H7 (cell line): Measurements from ENCODE around the gene ITSN1. TPM values are rescaled to one million over a fixed set of nuclear protein-coding genes. Genes with fewer than 3 reads are reported as not detected.

ENCODE experiments used
- DNase-seq: peaks from one replicate; pipeline ENCODE4 v3.0.0; 2012
- H3K27me3 ChIP-seq: 2 replicates; pipeline ENCODE4 v1.6.0; 2011; ENCODE audit warnings: mild to moderate bottlenecking, low read length; ENCODE audit not compliant: control insufficient read depth, insufficient read depth
- H3K36me3 ChIP-seq: replicated peaks from 2 replicates; pipeline ENCODE4 v1.5.1; 2011; ENCODE audit warnings: low read length; ENCODE audit not compliant: control insufficient read depth, insufficient read depth
- H3K4me3 ChIP-seq: 2 replicates; pipeline ENCODE4 v1.5.1; 2011; ENCODE audit warnings: low read depth, mild to moderate bottlenecking, control low read depth, low read length, moderate library complexity; ENCODE audit not compliant: insufficient read depth
- total RNA-seq: library from RNA; depleted of rRNA; stranded (reverse); fragments of >200 nt; shearing (Covaris generic); gene quantifications from 2 replicates; pipeline ENCODE4 v1.2.3, GENCODE V29; 2014

The ITSN1 gene
- total RNA-seq, 1 experiment from 2014 or later, result 44.3 TPM

GRCh38 chr21:33841561-33841960 is 199.3 kb downstream of the ITSN1 start:
- H3K4me3 ChIP-seq, result no peak overlapping the region
- no peaks in the 10 kb centered on the region for H3K27me3 ChIP-seq
- H3K36me3 ChIP-seq, result peaks cover 2% of the 10 kb centered on the region
- DNase-seq, result no peak

GRCh38 chr21:33843216-33843615 is 200.9 kb downstream of the ITSN1 start:
- Histone ChIP-seq H3K4me3 (no peak overlapping the region), H3K36me3 (no peaks in the 10 kb centered on the region; the same call in 1 of the 2 replicates), H3K27me3 (no peaks in the 10 kb centered on the region)
- no peak for DNase-seq

GRCh38 chr21:33844104-33844889 is 202.0 kb downstream of the ITSN1 start:
- H3K4me3 ChIP-seq, result no peak overlapping the region
- no peaks in the 10 kb centered on the region for H3K27me3 ChIP-seq
- no peaks in the 10 kb centered on the region for H3K36me3 ChIP-seq
- DNase-seq, result no peak

GRCh38 chr21:33844890-33845205 is 202.5 kb downstream of the ITSN1 start:
- Histone ChIP-seq H3K4me3 (no peak overlapping the region), H3K27me3 (no peaks in the 10 kb centered on the region), H3K36me3 (no peaks in the 10 kb centered on the region)
- no peak for DNase-seq

DNA sequence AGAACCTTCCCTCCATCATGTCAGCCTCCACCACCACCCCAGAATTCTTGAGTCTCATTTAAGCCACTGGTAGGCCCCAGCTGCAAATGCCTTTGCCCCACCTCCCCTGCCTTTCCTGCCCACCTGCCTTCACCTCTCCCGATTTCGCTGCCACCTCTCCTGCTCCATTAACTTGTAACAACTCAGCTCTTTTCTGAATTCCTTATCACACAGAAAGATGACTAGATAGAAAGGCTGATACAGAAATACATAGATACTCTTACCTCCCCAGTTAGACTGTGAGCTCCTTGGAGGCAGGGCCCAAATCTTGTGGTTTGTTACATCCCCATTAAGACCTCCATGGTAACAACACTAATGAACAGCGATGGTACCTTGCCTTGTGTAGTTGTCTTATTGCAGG is 203.8 kb downstream of the ITSN1 start:
- DNase-seq, result no peak
- no peak overlapping the region for H3K4me3 ChIP-seq
- no peaks in the 10 kb centered on the region for H3K36me3 ChIP-seq
- H3K27me3 ChIP-seq, result no peaks in the 10 kb centered on the region

- Histone ChIP-seq H3K36me3 (no peaks in the 10 kb centered on the region), H3K27me3 (no peaks in the 10 kb centered on the region), H3K4me3 (no peak overlapping the region)
- no peak for DNase-seq
Measured at GRCh38 chr21:33847588-33848248, 205.4 kb downstream of the ITSN1 start.

DNA sequence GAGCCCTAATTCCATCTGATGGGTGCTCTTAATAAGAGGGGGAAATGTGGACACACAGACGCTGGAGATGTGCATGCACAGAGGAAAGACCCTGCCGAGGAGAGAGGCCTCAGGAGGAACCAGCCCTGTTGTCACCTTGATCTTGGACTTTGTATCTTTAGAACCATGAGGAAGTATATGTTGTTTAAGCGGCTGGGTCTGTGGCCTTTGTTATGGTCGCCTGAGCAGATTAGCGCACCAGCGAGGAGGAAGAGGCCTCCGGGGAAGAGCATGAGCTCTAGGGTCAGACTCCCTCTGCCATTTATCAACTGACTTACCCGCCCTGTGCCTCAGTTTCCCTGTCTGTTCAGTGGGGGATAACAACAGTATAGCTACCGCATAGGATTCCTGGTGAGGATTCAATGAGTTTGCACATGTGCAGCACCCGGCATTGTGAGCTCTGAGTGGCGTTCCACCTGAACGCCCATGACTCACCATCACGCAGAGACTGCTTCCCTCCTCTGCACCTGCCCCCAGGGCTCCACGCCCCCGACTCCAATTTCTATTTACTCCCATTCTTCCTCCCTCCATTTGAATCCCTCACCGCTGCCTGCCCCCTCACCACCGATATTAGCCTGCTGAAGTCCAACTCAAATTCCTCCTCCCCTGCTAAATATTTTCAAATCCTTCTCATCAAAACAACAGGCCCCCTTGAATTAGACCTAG is 206.1 kb downstream of the ITSN1 start:
- H3K4me3 ChIP-seq, result no peak overlapping the region
- no peak for DNase-seq

GRCh38 chr21:33849834-33850233 is 207.5 kb downstream of the ITSN1 start:
- no peaks in the 10 kb centered on the region for H3K36me3 ChIP-seq
- DNase-seq, result no peak
- no peak overlapping the region for H3K4me3 ChIP-seq
- H3K27me3 ChIP-seq, result no peaks in the 10 kb centered on the region

More for the DNA sequence above, 206.1 kb downstream of the ITSN1 start:
- Histone ChIP-seq H3K36me3 (no peaks in the 10 kb centered on the region), H3K27me3 (no peaks in the 10 kb centered on the region)

- no peak for DNase-seq
- no peaks in the 10 kb centered on the region for H3K27me3 ChIP-seq
Measured at GRCh38 chr21:33850401-33850800, 208.1 kb downstream of the ITSN1 start.

DNA sequence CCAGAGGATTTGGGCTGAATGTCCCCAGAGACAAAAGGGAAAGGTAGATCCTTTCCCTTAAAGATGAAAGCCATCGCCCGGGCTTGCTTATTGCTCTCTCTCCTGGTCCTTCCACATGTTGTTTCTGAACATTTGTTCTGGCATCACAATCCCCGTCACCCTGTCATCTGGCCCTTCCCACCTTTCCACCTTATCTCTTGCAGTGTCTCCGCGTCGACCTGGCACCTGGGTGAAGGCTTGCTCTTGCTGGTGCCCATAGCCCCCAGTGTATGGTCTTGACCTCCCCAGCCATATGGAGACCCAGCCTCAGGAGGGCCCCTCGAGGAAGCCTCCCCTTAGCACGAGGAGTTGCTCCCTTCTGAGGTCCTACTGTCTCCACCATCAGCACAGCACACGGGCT is 208.7 kb downstream of the ITSN1 start:
- Histone ChIP-seq H3K4me3 (no peak overlapping the region), H3K27me3 (no peaks in the 10 kb centered on the region), H3K36me3 (no peaks in the 10 kb centered on the region)
- DNase-seq, result no peak

More at GRCh38 chr21:33850401-33850800, 208.1 kb downstream of the ITSN1 start:
- Histone ChIP-seq H3K36me3 (no peaks in the 10 kb centered on the region), H3K4me3 (no peak overlapping the region)

DNA sequence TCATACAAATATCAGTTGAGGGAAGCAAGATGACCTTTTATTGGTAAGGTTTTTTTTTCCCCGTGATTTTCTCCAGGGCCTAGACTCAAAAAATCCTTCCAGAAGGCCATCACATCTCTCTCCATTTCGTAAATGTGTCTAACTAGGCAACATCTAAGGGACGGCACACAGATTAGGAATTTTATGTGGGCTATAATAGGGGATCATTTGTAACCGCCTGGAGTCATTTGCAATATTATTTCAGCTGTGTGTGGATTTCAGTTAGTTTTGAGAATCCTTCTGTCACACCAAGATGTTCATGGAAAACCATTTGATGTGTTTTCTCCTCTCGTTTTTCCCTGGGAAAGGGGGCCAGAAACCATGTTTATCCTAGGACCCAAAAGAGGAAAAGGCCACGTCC is 210.2 kb downstream of the ITSN1 start:
- H3K27me3 ChIP-seq, result no peaks in the 10 kb centered on the region
- no peak for DNase-seq
- H3K36me3 ChIP-seq, result no peaks in the 10 kb centered on the region
- no peak overlapping the region for H3K4me3 ChIP-seq

GRCh38 chr21:33854604-33855003 is 212.3 kb downstream of the ITSN1 start:
- no peaks in the 10 kb centered on the region for H3K36me3 ChIP-seq
- H3K27me3 ChIP-seq, result no peaks in the 10 kb centered on the region; the same call in 1 of the 2 replicates
- no peak overlapping the region for H3K4me3 ChIP-seq
- DNase-seq, result no peak

DNA sequence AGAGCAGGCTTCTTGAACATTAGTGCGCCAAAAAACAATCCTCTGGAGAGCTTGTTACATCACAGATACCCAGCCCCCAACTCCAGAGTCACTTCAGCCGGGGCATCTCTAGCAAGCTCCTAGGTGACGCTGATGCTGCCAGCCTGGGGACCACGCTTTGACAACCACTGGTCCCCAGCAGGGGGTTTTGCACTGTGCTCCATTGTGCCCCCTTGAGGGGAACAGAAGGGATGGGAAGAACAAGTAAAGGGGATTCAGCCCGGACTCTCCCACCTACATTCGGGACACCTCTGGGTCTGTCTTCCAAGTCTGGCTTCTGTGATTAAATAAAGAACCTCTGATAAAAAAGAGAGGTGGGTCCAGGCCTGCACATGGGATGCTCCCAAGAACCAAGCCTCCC is 212.9 kb downstream of the ITSN1 start:
- H3K4me3 ChIP-seq, result no peak overlapping the region
- peak; percentile 71 for DNase-seq
- H3K36me3 ChIP-seq, result no peaks in the 10 kb centered on the region
- H3K27me3 ChIP-seq, result no peaks in the 10 kb centered on the region; the same call in 1 of the 2 replicates

DNA sequence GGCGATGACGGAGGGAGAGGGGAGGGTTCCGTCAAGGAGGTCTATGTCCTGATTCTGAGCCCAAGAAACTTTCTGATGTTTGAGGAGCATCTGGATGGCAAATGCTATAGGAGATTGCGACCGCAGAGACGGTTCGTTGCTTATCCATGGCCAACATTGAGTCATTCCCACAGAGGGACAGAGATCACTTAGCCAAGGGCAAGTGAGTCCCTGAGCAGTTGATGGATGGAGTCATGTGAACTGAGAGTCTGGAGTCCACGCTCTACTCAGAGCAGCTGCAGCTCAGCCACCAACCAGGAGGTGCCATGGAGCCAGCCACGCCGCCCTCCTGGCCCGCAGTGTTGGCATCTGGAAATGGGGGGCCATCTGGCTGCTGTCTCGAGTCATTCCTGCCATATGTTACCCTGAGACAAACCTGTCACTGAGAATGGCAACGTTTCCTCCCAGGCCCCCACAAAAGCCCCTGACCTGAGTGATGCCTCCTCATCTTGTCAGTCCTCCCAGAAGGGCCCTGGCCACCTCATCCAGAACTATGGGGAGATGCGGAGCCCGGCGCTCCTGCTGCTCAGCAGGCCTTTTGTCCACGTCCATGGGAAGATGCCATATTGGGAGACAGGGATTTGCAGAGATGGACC is 214.7 kb downstream of the ITSN1 start:
- Histone ChIP-seq H3K4me3 (no peak overlapping the region), H3K27me3 (no peaks in the 10 kb centered on the region; the same call in 1 of the 2 replicates), H3K36me3 (no peaks in the 10 kb centered on the region)
- DNase-seq, result no peak
